COLO829 (cell line): ENCODE measurements around the gene ZKSCAN3.
A peak's percentile ranks its signal among the peaks of the same experiment; 100 is the strongest.
"Not testable (repeated sequence)": the region's sequence is repeated elsewhere in the genome, so short reads cannot be mapped to it uniquely, and the experiment has no call there.

ENCODE experiments used
- DNase-seq: peaks from one replicate; pipeline ENCODE4 v3.0.0; 2012; ENCODE audit warnings: low spot score

The ZKSCAN3 gene

DNA sequence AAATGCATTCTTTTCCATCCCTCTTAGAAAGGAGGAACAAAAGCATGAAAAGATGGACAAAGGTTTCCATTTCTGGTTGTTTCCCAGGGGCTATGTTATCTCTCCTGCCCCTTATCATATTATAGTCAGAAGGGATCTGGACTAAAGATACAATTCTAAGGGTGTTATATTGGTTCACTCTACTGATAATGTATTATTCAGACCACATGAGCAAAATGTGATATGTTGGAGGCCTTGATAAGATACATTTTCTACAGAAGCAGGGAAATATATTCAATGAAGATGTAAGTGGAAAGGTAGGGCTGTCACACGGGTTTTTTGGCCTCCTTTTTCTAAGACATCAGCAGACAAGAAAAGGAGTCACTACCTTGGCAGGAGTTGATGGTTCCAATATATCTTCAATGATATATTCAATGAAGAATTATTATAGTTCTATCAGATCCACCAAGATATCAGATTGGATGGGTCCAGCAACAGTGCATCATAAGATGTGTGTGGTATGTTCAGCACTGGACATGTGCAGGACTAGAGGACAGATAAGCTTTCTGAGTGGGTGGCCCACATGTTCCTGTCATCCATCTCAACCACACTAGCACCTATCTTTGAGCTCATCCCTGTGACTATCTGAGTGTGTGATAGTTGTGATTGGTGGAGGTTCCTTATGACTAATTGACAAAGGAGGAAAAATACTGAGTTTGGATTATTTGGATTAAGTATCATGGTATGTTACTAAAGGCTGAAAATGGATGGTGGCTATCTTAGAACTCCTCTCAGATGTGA is 5.7 kb upstream of the ZKSCAN3 start:
- DNase-seq = no peak

DNA sequence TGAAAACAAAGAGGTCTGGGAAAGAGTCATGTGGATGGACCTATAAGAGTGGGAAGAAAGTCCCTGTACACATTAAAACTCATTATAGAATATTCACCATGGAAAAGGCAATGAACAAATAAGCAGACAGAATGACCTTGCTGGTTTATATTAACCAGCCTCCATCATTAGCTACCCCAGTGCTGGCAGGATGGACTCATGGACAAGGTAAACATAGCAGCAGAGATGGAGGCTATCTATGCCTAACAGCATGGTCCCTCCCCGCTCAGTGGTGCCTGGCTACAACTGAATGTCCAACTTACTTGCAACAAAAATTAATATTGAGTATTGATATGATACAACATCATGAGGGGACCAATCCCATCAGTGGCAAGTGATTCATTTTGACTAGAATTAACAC is 4.5 kb upstream of the ZKSCAN3 start:
- DNase-seq = no peak

DNA sequence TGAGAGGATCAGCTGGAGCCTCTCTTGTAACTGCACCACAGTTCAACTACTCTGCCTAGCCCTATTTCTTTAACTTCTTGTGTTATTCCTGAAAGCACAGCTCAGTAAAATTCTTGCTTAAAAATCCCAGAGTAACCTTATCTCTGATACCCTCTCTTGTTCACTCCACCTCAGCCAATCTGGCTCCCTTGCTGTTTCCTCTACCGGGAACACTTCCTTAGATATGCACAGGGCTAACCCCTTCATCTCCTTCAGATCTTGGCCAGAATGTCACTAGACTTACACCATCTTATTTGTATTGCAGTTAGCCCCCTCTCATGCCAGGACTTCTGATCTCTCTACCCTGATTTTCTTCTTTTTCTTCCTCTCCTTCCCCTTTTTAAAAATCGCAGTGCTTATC is 2.6 kb upstream of the ZKSCAN3 start:
- DNase-seq = no peak

DNA sequence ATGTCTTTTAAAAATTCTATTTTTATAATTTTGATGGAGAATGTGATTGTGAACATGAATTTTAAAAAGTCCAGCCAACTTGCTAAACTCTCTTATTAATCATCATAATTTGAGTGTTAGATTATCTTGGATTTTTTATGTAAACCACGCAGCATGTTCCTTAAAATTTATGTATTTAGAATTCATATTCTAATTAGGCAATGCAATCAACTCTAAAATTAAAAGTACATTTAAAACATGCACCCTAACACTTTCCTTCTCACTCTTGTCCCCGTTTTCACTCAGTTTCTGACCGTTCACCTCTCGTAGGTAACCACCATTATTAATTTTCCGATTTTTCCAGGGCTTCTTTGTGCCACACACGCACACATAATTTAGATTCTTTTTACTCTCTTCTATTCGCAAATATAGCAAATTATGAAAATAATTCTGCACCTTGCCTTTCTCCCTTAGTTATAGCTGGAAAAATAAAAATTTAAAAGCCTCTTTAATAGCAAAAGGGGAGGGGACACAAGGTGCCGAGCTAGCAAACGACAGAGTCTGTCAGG is 329 bp upstream of the ZKSCAN3 start:
- DNase-seq = no peak

DNA sequence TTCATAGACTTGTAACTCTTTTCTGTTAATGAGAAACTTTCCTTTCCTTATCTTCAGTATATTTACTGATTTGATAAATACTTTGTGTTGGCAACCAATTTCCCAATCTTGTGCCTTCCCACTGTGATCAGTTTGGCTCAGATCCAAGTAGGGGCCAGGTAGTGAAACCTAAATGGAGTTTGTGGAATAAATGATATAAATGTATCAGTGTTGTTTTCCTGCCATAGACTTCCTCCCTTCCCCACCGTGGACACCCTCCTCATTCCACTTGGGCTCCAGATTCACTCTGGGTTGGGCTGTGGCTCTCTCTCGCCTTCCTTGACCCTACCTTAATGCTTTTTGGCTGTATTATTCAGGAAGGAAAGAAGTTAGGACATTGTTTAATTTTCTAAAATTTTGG is 1.3 kb downstream of the ZKSCAN3 start:
- no peak for DNase-seq

DNA sequence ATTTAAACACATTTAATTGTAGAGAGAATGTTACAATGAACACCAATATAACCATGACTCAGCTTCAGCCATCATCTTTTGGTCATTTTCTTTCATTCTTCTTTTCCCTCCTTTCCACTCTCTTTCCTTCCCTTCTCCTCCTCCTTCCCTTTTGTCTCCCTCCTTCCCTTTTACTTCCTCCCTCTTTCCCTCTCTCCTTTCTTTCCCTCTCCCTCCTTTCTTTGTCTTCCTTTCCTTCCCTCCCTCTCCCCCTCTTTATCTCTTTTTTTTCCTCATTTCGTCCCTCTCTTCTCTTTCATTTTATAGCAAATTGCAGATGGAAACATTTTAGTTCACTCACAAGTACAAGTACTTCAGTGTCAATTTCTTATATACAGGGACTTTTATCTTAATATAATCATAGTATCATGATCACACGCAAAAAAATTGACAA is 1.8 kb downstream of the ZKSCAN3 start:
- no peak for DNase-seq

DNA sequence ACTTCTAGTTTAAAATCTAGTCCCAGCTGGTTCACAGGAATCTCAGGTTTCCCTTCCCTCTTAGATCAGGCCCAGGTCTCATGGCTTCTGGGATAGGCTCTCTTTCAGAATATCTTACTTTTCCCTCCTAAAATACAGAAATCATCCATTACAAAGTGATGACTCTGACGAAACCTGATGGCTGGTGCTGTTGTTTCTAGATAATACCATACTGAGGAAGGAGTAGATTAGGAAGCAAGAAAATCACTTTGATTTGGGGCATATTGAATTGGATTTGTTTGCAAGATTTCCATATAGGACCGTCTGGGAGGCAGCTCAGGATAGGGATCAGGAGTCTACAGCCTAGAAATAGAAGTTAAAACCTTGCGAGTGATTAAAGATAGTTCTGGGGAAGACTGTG is 3.6 kb downstream of the ZKSCAN3 start:
- DNase-seq = no peak

DNA sequence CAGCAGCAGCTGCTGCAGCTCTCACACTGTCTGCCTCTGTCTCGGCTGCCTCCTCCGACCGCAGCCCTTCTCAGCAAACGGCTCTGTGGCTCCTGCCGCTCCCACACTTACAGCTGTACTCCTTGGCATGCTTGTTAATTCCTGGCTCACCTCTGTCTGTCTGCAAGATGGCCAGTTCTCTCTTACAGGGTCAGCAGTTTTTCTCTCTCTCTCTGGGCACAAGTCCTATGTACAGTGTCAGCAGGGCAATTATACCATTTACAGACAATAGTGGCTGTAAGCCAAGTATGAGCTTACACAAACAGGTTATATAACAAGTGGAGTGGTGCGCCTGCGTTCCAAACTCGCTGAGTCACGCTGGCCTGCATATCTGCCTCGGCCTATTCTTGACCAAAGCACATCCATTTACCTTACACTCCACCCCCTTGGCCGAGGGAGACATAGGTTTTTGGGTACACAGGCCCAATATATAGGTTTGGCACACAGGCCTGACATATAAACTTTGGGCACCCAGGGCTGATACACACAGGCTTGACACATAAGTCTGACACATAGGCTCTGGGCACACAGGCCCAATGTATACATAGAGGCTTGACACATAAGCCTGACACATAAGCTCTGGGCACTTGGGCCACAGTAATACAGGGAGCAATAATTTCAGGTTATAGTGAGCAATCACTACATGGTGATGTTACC is 4.4 kb downstream of the ZKSCAN3 start:
- DNase-seq = no peak

DNA sequence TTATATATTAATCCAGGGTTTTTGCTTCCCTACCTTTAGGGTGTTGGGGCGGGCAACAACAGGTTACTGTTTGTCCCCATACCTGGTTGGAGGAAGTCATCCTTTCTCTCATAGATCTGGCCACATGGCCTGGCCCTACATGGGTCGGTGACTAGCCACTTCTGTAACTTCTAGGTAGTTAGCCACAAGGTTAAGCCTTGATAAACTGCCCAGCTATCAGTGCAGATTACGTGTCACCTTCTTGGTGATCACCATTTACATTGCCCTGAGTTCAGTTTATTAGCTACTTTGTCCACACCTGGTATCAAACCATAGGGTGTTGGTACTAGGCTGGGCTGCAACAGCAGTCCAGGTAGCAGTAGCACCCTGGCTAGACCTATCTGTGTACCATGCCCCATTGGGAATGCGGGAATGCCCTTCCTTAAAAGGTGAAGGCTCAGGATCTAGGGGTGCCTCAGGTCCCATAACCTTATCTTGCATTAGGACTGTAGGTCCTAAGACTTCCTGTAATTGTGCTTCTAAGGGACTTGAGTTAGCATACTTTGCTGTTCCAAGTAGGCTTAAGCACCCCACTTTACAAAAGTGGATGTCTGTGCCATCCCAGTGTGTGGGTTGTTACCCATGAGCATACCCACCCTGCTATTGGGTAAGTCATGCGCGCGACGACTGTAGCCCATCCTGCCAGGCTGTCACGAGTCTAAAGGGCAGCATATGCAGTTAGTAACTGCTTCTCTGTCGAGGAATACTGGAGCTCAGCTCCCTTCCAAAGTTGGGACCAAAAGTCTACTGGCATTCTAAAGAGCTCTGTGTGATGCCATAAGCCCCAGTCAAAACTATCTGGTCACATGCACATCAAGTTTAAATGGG is 5.2 kb downstream of the ZKSCAN3 start:
- DNase-seq = no peak

DNA sequence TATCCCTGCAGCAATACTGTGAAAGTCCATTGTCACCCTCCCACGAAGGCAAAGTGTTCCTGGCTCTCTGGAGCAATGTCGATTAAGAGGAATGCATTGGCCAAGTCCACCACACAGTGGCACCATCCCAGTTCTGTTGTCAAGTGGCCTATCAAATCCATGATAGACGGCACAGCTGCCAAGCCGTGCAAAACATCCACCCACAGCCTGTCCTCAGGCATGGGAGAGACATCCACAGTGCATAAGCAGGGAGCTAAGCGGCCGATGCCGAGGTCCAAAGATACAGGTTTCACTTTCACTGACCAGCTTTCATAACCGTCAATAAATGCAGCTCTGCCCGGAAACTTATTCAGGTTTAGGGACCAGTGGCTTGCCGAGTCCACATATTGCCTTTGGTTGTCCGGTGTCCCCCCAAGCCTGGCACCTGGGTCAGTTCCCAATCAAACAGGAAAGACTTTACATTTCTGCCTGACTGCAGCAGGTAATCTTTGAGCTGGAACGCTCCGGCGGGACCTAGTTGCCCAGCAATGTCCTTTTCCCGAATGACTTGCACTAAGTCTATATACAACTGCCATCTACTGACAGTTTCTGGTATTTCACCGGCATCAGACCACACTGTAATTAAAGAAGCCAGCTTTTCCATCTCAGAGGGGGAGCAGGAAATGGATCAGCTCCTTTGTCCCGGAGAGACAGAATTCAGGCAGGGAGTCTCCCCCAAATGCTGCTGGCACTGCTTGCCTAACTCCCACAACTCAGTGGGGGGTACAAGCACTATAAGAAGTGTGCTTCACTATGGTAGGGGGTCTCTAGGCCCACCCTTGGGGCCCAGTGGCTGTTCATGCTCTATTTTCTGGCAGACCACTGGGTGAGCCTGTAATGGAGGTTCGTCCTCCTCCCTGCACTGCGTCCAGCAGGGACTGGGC is 6.3 kb downstream of the ZKSCAN3 start:
- peak; percentile 75 for DNase-seq

DNA sequence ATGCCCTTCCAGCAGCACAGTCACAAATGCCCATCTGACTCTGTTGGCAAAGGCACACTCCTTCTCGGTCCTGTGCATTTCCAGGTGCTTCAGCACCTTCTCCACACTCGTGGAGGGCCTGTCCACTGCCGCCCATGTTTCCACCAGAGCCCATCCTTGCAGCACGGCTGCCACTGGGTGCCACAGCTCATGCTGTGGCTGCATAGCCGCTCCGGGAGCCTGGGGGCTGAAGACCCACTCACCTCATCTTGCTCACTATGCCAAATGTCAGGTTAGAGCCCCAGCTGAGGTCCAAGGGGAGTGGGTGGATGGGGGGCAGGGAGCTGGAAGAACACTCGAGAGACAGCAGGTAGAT is 6.9 kb downstream of the ZKSCAN3 start:
- DNase-seq = no peak

DNA sequence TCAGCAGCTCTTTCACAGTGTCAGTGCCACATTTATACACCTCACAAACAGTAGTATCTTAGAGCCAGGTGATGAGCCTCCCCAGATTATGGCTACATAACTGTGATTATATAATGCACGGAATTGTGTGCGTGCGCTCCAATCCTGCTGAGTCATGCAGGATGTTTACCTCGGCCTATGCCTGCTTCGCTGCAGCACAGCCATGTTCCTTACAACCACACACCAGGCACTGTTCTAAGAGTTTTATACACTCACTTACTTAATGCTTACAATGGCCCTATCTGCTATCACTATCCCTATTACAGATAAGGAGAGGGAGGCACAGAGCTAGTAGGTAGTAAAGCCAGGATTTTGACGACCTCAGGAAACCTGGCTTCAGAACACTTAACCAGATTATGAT is 7.3 kb downstream of the ZKSCAN3 start:
- no peak for DNase-seq

DNA sequence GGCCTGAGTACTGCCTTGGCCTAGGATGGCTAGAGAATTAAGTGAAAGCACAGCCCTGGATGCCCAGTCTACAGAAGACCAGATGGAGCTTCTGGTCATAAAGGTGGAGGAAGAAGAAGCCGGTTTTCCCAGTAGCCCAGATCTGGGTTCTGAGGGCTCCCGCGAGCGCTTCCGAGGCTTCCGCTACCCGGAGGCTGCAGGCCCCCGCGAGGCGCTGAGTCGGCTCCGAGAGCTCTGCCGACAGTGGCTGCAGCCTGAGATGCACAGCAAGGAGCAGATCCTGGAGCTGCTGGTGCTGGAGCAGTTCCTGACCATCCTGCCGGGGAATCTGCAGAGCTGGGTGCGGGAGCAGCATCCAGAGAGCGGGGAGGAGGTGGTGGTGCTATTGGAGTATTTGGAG is 9.8 kb downstream of the ZKSCAN3 start:
- DNase-seq = not testable (repeated sequence)

DNA sequence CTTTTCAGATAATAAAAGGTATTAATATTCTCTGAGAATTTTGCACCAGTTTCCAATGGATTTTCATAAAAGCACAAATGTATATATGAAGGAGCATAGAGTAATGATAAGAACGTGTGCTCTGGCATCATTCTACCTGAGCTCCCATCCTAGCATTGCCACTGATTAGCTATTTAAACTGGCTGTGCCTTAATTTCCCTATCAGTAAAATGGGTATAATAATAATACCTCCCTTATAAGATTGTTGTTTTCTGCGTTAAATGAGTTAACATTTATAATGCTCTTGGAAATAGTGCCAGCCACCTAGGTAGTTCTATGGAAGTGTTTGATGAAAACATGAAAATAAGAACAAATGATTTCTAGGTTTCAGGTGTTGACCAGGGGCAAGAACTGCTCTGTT is 11.2 kb downstream of the ZKSCAN3 start:
- no peak for DNase-seq

DNA sequence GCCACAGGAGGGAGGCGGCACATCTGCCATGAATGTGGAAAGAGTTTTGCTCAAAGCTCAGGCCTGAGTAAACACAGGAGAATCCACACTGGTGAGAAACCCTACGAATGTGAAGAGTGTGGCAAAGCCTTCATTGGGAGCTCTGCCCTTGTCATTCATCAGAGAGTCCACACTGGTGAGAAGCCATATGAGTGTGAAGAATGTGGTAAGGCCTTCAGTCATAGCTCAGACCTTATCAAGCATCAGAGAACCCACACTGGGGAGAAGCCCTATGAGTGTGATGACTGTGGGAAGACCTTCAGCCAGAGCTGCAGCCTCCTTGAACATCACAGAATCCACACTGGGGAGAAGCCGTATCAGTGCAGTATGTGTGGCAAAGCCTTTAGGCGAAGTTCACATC is 15.8 kb downstream of the ZKSCAN3 start:
- not testable (repeated sequence) for DNase-seq

DNA sequence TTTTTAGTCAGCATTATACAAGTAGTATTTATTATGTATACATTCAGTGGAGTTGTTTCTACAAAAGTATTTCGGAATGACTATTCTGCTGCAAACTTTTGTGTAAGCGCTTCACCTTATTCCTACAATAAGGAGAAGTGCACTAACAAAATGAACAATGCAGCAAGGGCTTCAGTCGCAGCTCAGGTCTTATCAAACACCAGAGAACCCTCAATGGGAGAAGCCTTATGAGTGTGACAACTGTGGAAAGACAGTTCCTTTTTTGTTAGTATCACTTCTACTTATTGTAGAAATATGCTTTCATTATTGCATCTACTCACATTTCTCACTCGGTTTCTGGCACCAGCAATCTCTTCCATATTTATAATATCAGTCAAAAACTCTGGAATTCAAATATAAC is 18.8 kb downstream of the ZKSCAN3 start:
- no peak for DNase-seq

DNA sequence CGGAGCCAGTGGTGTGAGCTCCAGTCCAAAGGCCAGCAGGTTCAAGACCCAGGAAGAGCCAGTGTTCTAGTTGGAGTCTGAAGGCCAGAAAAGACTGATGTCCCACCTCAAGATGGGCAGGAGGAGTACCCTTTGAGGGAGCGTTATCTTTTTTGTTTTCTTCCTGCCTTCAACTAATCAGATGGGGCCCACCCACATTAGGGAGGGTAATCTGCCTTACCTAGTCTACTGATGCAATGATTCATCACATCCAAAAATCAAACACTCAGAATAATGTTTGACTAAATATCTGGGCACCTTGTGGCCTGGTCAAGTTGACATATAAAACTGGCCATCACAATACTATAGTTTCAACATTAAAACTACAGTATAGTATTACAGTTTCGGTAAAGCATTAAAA is 19.7 kb downstream of the ZKSCAN3 start:
- DNase-seq = no peak

DNA sequence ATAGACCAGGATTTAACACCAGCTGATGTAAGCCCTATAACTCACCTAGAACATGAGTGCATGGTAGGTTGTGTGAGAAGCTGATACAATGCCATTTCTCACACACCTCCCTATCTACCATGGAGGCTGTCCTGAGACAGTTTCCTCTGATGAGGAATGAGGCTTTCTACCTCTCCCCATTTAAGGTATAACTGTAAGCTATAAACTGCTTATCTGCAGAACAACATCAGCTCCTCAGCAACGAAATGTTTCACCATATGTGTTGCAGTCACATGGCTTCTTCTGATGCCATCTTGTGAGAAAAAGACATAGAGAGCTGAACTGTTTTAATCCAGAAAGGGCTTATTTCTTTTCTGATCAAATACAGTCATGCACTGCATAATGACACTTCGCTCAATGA is 20.7 kb downstream of the ZKSCAN3 start:
- no peak for DNase-seq

DNA sequence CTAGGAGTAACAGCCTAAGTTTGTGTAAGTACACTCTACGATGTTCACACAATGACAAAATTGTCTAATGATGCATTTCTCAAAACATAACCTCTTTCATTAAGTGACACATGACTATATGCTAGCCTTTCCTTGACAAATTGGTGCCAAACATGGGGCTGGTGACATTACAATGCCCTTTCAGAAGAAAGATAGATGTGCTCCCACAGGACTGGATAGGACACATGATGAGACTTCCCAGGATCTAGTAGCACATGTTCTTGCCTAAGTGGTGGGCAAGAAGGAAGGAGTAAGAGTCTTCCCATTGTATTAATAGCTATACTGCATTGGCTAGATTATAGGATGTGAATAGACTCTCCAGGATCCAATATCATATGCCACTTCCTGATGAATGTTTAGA is 21.5 kb downstream of the ZKSCAN3 start:
- DNase-seq = no peak

DNA sequence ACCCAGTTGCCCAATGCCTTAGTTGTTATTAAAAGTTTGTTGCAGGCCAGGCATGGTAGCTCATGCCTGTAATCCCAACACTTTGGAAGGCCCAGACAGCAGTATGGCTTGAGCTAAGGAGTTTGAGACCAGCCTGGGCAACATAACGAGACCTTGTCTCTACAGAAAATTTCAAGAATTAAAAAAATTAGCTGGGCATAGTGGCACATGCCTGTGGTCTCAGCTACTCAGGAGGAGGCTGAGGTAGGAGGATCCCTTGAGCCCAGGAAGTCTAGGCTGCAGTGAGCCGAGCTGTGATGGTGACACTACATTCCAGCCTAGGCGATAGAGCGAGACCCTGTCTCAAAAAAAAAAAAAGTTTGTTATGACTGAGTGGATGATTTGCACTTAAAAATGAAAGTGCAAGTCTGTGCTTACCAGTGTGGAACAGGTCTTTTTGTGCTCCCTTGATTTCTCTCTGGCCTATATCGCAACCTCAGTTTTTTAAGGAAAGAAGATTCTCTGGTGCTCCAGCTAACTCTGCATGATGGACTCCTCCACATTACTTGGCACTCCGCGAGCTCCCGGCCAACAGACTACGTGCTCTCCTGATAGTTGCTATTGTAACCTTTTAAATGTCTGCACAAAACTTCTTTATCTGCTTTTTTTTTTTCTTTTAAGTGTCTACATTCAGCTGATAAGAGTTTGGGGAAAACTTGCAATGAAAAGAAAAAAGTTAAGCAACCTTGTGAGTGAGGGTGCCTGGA is 22.1 kb downstream of the ZKSCAN3 start:
- no peak for DNase-seq

DNA sequence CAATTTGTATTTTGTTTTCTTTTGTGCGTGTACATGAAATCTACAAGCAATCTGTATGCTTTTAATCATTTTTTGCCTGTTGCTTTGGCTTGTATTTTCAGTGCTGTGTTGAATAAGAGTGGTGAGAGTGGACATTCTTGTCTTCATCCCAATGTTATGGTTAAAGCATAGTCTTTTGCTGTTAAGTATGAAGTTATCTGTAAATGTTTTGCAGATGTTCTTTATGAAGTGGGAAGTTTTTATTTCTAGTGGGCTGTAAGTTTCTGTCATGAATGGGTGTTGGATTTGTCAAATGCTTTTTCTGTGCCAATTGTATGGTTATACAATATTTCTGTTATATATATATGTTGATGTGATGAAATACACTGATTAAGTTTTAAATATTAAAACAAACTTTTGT is 24.2 kb downstream of the ZKSCAN3 start:
- DNase-seq = no peak
